HEK293T (cell line): ENCODE data around the gene FSIP1.

Source experiments
- ARNT ChIP-seq: fragments of 450-650 bp; IDR thresholded peaks from 2 replicates; pipeline ENCODE4 v1.6.1; 2017; ENCODE audit warnings: mild to moderate bottlenecking
- BHLHE40 ChIP-seq: fragments of 450-650 bp; IDR thresholded peaks from 2 replicates; pipeline ENCODE4 v1.6.1; 2016; ENCODE audit warnings: mild to moderate bottlenecking, moderate library complexity, borderline replicate concordance
- ELF4 ChIP-seq: fragments of 450-650 bp; IDR thresholded peaks from 2 replicates; pipeline ENCODE4 v1.6.1; 2017; ENCODE audit warnings: antibody characterized with exemption
- FOXA1 ChIP-seq: fragments of 450-650 bp; IDR thresholded peaks from 2 replicates; pipeline ENCODE4 v1.6.1; 2016; ENCODE audit warnings: mild to moderate bottlenecking
- FOXK2 ChIP-seq: fragments of 450-650 bp; IDR thresholded peaks from 2 replicates; pipeline ENCODE4 v1.6.1; 2016; ENCODE audit warnings: mild to moderate bottlenecking
- FOXM1 ChIP-seq: fragments of 450-650 bp; IDR thresholded peaks from 2 replicates; pipeline ENCODE4 v1.6.1; 2017; ENCODE audit warnings: mild to moderate bottlenecking, borderline replicate concordance
- SP1 ChIP-seq: fragments of 450-650 bp; IDR thresholded peaks from 2 replicates; pipeline ENCODE4 v1.6.1; 2017
- SUZ12 ChIP-seq: fragments of 450-650 bp; IDR thresholded peaks from 2 replicates; pipeline ENCODE4 v1.6.1; 2016; ENCODE audit warnings: mild to moderate bottlenecking
- ZNF384 ChIP-seq: fragments of 450-650 bp; IDR thresholded peaks from 2 replicates; pipeline ENCODE4 v1.6.1; 2016

GRCh38 chr15:39628546-39629257, 153.9 kb downstream of the FSIP1 start:
- no peak for TF ChIP-seq SP1
- TF ChIP-seq ARNT: no peak
- no peak for TF ChIP-seq SUZ12
- no peak for TF ChIP-seq ELF4
- TF ChIP-seq FOXA1: no peak
- TF ChIP-seq FOXM1: no peak
- no peak for TF ChIP-seq ZNF384
- TF ChIP-seq FOXK2: no peak
- no peak for TF ChIP-seq BHLHE40
